GM13977 (cell line): Measurements from ENCODE around the gene PRMT6.
"Not testable (repeated sequence)": the region's sequence is repeated elsewhere in the genome, so short reads cannot be mapped to it uniquely, and the experiment has no call there.

Experiments used
- DNase-seq: peaks from one replicate; pipeline ENCODE4 v3.0.0; 2012; ENCODE audit warnings: low spot score
- in situ Hi-C: fragments of 300-500 bp; cut with MboI; formaldehyde crosslinking; loops from one replicate; pipeline ENCODE4 v1.12.0; 2022; ENCODE audit warnings: low sequenced_read_pairs, low pct_unique_long_range_greater_than_20kb, mixed read lengths, inconsistent platforms; ENCODE audit not compliant: unreplicated experiment
- TF ChIP-seq, protein P1 (sequence below): IDR thresholded peaks from 2 replicates; pipeline ENCODE4 v1.5.1; 2012; ENCODE audit warnings: mild to moderate bottlenecking, control low read depth; ENCODE audit not compliant: insufficient read depth; ENCODE audit errors: extremely low read depth, missing control alignments

The PRMT6 gene

DNA sequence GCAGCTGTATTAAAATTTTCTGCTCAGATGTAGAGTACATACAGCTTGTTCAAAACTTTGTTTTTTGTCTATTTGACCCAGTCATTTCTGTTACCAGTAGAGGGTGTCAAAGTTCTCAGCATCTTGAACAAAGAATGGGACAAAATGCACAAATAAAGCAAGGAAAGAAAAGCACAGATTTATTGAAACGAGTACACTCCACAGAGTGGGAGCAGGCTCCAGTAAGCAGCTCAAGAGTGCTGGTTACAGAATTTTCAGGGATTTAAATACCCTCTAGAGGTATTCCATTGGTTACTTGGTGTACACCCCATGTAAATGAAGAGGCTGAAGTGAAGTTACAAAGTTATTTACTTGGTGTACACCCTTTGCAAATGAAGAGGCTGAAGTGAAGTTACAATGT is 8.9 kb upstream of the PRMT6 start:
- TF ChIP-seq, protein P1, sequence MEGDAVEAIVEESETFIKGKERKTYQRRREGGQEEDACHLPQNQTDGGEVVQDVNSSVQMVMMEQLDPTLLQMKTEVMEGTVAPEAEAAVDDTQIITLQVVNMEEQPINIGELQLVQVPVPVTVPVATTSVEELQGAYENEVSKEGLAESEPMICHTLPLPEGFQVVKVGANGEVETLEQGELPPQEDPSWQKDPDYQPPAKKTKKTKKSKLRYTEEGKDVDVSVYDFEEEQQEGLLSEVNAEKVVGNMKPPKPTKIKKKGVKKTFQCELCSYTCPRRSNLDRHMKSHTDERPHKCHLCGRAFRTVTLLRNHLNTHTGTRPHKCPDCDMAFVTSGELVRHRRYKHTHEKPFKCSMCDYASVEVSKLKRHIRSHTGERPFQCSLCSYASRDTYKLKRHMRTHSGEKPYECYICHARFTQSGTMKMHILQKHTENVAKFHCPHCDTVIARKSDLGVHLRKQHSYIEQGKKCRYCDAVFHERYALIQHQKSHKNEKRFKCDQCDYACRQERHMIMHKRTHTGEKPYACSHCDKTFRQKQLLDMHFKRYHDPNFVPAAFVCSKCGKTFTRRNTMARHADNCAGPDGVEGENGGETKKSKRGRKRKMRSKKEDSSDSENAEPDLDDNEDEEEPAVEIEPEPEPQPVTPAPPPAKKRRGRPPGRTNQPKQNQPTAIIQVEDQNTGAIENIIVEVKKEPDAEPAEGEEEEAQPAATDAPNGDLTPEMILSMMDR: no peak
- in situ Hi-C loops: no loop called here
- no peak for DNase-seq

DNA sequence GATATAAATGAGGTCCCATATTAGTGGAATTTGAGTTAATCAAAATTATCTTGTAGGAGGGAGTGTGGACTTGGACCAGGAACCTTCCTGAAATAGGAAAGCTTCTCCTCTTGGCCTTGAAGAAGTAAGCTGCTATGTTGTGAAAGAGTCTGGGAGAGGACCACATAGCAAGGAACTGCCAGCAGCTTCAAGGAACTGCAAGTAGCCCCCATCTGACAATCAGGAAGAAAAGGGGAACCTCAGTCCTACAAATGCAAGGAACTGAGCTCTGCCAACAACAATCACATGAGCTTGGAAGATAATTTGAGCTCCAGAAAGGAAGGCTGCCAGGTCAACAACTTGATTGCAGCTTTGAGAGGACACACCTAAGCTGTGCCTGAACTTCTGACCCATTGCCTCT is 8.2 kb upstream of the PRMT6 start:
- in situ Hi-C loops: no loop called here
- TF ChIP-seq, protein P1: no peak
- DNase-seq: no peak

- DNase-seq: no peak
- TF ChIP-seq, protein P1: no peak
Measured at GRCh38 chr1:107051266-107051665, 5.2 kb upstream of the PRMT6 start.

GRCh38 chr1:107055919-107056425 is 502 bp upstream of the PRMT6 start:
- in situ Hi-C loops, DNase-seq: not testable (repeated sequence)

More at GRCh38 chr1:107051266-107051665, 5.2 kb upstream of the PRMT6 start:
- in situ Hi-C loops: no loop called here

DNA sequence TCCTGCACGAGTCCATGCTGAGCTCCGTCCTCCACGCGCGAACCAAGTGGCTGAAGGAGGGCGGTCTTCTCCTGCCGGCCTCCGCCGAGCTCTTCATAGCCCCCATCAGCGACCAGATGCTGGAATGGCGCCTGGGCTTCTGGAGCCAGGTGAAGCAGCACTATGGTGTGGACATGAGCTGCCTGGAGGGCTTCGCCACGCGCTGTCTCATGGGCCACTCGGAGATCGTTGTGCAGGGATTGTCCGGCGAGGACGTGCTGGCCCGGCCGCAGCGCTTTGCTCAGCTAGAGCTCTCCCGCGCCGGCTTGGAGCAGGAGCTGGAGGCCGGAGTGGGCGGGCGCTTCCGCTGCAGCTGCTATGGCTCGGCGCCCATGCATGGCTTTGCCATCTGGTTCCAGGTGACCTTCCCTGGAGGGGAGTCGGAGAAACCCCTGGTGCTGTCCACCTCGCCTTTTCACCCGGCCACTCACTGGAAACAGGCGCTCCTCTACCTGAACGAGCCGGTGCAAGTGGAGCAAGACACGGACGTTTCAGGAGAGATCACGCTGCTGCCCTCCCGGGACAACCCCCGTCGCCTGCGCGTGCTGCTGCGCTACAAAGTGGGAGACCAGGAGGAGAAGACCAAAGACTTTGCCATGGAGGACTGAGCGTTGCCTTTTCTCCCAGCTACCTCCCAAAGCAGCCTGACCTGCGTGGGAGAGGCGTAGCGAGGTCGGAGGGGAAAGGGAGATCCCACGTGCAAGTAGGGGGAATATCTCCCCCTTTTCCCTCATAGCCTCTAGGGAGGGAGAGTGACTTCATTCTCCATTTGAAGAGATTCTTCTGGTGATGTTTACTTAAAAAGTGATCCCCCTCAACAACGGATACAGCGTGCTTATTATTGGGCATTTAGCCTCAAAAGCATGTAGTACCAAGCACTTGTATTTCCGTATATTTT is 991 bp downstream of the PRMT6 start:
- TF ChIP-seq, protein P1: no peak
- peak; percentile 44 for DNase-seq
- in situ Hi-C loops: no loop called here

- TF ChIP-seq, protein P1: no peak
- in situ Hi-C loops: no loop called here
- DNase-seq: peak; percentile 30
Measured at GRCh38 chr1:107058245-107059032, 2.0 kb downstream of the PRMT6 start.

GRCh38 chr1:107061886-107062285 is 5.4 kb downstream of the PRMT6 start:
- no peak for DNase-seq
- in situ Hi-C loops: no loop called here
- TF ChIP-seq, protein P1: no peak
